Erythroblast (primary cell): ENCODE data around the gene CHMP4A.

Source experiments
- GATA1 ChIP-seq: IDR thresholded peaks from 2 replicates; pipeline ENCODE4 v1.6.1; 2011; ENCODE audit warnings: low read depth, mild to moderate bottlenecking, control low read depth, low read length, moderate library complexity
- POLR2A ChIP-seq: IDR thresholded peaks from 2 replicates; pipeline ENCODE4 v1.6.1; 2011; ENCODE audit warnings: mild to moderate bottlenecking, low read length

DNA sequence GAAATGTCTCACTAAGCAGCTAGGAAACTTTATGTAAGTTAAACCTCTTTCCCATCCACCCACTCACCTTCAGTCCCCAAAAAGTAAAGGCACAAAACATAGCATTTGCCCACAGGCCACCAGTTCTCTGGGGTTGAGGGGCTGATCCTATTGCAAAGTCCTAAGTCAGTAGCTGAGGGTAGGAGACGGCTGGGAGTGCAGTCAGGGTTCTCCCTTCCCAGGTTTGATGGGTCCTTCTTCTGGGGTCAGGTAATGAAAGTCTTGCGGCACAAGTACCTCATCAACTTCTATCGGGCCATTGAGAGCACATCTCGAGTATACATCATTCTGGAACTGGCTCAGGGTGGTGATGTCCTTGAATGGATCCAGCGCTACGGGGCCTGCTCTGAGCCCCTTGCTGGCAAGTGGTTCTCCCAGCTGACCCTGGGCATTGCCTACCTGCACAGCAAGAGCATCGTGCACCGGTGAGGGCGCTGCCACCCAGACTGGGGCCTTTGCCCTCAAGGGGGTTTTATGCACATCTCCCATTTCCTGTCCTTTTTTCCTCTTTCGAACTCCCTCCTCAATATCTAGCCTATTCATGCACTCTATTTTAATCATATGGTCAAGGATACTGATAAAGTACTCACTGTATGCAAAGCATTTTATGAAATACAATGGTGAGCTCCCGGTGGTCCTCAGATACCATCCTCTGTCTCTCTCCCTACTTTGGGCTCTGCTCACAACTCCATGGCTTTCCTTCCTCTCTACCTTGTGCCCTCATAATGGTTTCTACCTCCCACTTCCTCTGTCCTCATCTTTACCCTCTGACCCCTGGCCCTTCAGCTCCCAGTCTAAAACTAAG, 6.8 kb downstream of the CHMP4A start:
- no peak for TF ChIP-seq POLR2A
- TF ChIP-seq GATA1, result no peak
